LoVo (cell line): ENCODE data around the gene ADGRG3.
"Not testable (repeated sequence)": the region's sequence is repeated elsewhere in the genome, so short reads cannot be mapped to it uniquely, and the experiment has no call there.

Experiments used
- DNase-seq: peaks from one replicate; pipeline ENCODE4 v3.0.0-alpha.2; 2016; ENCODE audit warnings: low spot score

The ADGRG3 gene

GRCh38 chr16:57721356-57722209 is 53.5 kb downstream of the ADGRG3 start:
- DNase-seq, result no peak

DNA sequence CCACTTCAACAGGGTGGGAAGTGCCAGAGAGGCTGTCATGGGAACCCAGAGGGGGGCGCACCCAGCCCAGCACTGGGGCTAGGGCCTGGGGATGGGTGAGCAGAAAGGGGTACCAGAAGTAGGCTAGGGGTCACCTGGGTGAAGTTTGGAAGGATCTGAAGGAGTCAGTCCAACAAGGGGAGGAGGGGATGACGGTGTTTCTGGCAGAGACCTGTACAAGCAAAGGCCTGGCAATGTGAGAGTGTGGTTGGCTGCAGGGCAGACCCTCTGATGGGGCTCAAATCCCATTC is 54.0 kb downstream of the ADGRG3 start:
- DNase-seq, result no peak

DNA sequence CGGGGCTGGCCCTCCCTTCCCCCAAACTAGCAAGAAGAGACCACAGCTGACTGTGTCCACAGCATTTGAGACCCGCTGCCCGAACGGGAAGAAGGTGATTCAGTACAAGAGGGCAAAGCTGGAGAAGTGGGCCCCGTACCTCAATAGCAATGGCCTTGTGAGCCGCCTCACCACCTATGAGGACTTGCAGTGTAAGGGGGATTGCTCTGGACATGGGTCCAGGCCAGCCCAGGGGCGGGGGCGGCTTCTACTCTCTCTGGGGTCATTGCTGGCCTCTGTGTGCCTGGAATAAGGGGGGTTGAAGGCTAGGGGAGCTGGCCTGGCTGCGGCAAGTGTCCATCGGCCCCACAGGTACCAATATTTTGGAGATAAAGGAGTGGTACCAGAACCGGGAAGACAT is 54.5 kb downstream of the ADGRG3 start:
- no peak for DNase-seq

DNA sequence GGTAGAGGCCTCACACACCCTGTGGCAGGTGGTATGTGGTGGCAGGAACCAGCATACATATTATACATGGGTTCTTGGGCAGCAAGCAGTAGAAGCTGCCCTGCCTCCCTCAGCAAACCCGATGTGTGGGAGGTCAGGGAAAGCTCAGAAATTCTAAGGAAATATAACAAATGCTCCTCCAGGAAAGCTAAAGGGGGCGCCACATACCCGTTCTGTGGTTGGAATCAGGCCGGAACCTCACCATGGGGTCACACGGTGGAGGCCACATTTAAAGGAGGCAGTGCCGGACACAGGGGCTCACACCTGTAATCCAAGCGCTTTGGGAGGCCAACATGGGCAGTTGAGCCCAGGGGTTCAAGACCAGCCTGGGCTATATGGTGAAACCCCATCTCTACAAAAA is 55.1 kb downstream of the ADGRG3 start:
- no peak for DNase-seq

GRCh38 chr16:57724531-57724930 is 56.4 kb downstream of the ADGRG3 start:
- DNase-seq, result no peak

DNA sequence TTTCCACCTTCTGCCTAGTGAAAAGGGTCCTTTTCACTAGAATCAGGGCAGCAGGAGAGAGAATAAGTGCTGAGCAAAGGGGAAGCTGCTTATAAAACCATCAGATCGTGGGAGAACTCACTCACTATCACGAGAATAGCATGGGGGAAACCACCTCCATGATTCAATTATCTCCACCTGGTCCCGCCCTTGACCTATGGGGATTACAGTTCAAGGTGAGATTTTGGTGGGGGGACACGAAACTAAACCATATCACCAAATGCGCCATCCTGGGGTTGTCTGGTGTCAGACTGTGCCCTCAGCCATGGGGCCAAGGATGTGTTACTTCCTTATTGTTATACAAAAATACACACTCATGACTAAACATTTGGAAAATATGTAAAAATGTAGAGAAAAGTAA is 57.0 kb downstream of the ADGRG3 start:
- DNase-seq, result no peak

- DNase-seq, result no peak
Observed at GRCh38 chr16:57725554-57725953, 57.4 kb downstream of the ADGRG3 start.

GRCh38 chr16:57725976-57726375 is 57.9 kb downstream of the ADGRG3 start:
- DNase-seq, result no peak

GRCh38 chr16:57726433-57726947 is 58.4 kb downstream of the ADGRG3 start:
- no peak for DNase-seq

GRCh38 chr16:57727610-57728009 is 59.5 kb downstream of the ADGRG3 start:
- DNase-seq, result no peak

- no peak for DNase-seq
Observed at GRCh38 chr16:57728336-57729181, 60.5 kb downstream of the ADGRG3 start.

DNA sequence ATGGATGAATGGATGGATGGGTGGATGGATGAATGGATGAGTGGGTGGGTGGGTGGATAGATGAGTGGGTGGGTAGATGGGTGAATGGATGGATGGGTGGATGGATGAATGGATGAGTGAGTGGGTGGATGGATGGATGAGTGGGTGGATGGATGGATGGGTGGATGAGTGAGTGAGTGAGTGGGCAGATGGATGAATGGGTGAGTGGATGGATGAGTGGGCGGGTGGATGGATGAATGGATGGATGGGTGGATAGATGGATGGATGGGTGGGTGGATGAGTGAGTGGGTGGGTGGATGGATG is 61.0 kb downstream of the ADGRG3 start:
- DNase-seq, result no peak

- DNase-seq, result not testable (repeated sequence)
Observed at GRCh38 chr16:57729852-57730251, 61.7 kb downstream of the ADGRG3 start.

- no peak for DNase-seq
Observed at GRCh38 chr16:57730771-57731730, 62.9 kb downstream of the ADGRG3 start.

DNA sequence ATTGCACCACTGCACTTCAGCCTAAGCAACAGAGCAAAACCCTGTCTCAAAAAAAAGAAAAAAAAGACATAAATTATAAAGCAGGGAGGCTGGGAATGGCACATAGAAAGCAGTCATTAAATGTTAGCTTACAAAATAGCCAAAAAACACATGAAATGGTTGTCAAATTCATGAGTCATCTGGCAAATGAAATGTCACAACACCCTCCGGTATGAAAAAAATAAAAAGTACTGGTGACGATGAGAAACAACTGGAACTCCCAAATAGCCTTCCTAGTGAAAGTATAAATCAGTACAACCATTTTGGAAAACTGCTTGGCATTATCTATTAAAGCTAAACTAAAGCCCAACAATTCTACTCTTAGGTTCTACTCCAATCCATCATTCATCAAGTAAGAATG is 63.9 kb downstream of the ADGRG3 start:
- no peak for DNase-seq

- no peak for DNase-seq
Observed at GRCh38 chr16:57732714-57733113, 64.6 kb downstream of the ADGRG3 start.

- DNase-seq, result no peak
Observed at GRCh38 chr16:57734308-57734924, 66.3 kb downstream of the ADGRG3 start.

- peak; percentile 99 for DNase-seq
Observed at GRCh38 chr16:57734925-57735754, 67.0 kb downstream of the ADGRG3 start.

DNA sequence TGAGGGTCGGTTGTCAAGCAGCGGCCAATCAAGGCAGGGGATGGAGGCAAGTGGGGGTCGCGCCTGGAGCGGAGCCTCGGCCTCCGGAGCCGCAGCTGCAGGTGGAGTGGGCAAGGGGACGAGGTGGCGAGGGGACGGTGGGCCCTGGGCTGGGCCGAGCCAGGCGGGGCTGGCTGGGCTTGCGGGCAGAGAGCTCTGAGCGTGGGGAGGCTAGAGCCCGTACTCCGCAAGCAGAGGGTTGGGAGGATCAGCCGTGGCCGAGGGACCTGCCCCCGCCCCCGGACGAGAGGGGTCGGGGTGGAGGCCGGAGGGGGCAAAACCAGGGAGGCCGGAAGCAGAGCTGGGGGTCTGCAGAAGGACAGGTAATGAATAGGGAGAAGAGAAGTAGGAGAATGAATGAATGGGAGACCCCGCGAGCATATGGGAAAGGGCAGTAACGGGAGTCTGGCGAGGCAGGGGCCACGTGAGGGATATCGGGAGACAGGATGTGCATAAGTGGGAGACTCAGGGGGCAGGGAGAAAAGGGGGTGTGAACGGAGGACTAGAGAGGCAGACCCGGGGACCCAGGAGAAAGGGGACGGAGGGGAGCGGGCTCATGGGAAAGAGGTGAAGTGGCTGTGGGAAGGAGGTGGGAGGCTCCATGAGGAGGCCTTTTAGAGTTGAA is 67.8 kb downstream of the ADGRG3 start, which contains the start of gene KATNB1:
KATNB1 (plus strand) TSS at position 16 of the 664 bp plus-strand sequence. CDS start 1,474 bp downstream, outside the sequence.
- DNase-seq, result no peak
